HCT116 (cell line): ENCODE data around the gene SH3BGRL3. TPM values are rescaled to one million over a fixed set of nuclear protein-coding genes. Genes with fewer than 3 reads are reported as not detected.
"Not testable (repeated sequence)": the region's sequence is repeated elsewhere in the genome, so short reads cannot be mapped to it uniquely, and the experiment has no call there.

Source experiments
- ATAC-seq: fragments of 200-7000 bp; cut with Tn5 transposase; 2 replicates; pipeline ENCODE4 v1.9.1; 2020; ENCODE audit warnings: mild to moderate bottlenecking, moderate library complexity
- BruUV-seq: library from RNA; stranded (reverse); fragments of 400-500 nt; replicated peaks from 2 replicates; lab custom pipeline; 2021; lab: Mats Ljungman, UMichigan
- CTCF ChIA-PET: fragments of 300-600 bp; sonication (Branson Sonifier 250); formaldehyde crosslinking; loops from one replicate; lab custom pipeline; 2021; ENCODE audit warnings: antibody characterized with exemption; lab: Charles Lee
- POLR2A ChIA-PET: fragments of 300-600, 350-600 bp; sonication (Branson Sonifier 250); formaldehyde crosslinking; loops from one replicate; lab custom pipeline; 2021; ENCODE audit warnings: antibody characterized with exemption; lab: Charles Lee
- RAD21 ChIA-PET, 2 experiments: fragments of 300-600 bp; sonication (Branson Sonifier 250); formaldehyde crosslinking; loops; one replicate each; lab custom pipeline; 2023; ENCODE audit warnings: low total read pairs in 2 of 2; ENCODE audit not compliant: uncharacterized antibody in 2 of 2, unreplicated experiment in 2 of 2, low non-redundant PET in 1 of 2; lab: Charles Lee
- DNase-seq: peaks from one replicate; pipeline ENCODE4 v3.0.0-alpha.2; 2010; ENCODE audit warnings: low read depth, low spot score
- H2AFZ ChIP-seq: fragments of 200-600 bp; shearing (Covaris generic), sonication (generic); 2 replicates; pipeline ENCODE4 v1.6.1; 2017; ENCODE audit warnings: low read depth, mixed run types, mixed read lengths, antibody characterized with exemption, low read length; ENCODE audit not compliant: poor library complexity, severe bottlenecking
- H3K27ac ChIP-seq: 2 replicates; pipeline ENCODE4 v1.5.1; 2012; ENCODE audit warnings: low read depth, low read length
- H3K27me3 ChIP-seq: fragments of 200-600 bp; sonication (generic); 2 replicates; pipeline ENCODE4 v1.6.1; 2016; ENCODE audit warnings: mixed run types, low read length, mixed read lengths; ENCODE audit not compliant: insufficient read depth
- H3K36me3 ChIP-seq, 2 experiments: fragments of 200-500 bp in 1 of 2; fragments of 200-600 bp in 1 of 2; sonication (Bioruptor generic) in 1 of 2; sonication (generic) in 1 of 2; 2 replicates each; pipeline versions ENCODE4 v1.5.1 to v1.6.1; 2014 to 2016; ENCODE audit warnings: low read length in 2 of 2, inconsistent platforms in 1 of 2, mixed read lengths in 1 of 2, mixed run types in 1 of 2; ENCODE audit not compliant: insufficient read depth in 2 of 2, control insufficient read depth in 1 of 2
- H3K4me1 ChIP-seq, 2 experiments: fragments of 200-600 bp in 1 of 2; sonication (generic) in 1 of 2; 2 replicates each; pipeline versions ENCODE4 v1.5.1 to v1.6.1; 2012 to 2017; ENCODE audit warnings: low read length in 2 of 2, inconsistent platforms in 1 of 2, mild to moderate bottlenecking in 1 of 2, mixed read lengths in 1 of 2, mixed run types in 1 of 2, moderate library complexity in 1 of 2; ENCODE audit not compliant: insufficient read depth in 2 of 2, control insufficient read depth in 1 of 2
- H3K4me2 ChIP-seq: fragments of 200-600 bp; sonication (generic); 2 replicates; pipeline ENCODE4 v1.6.1; 2017; ENCODE audit warnings: mixed run types, low read length, mixed read lengths
- H3K4me3 ChIP-seq, 2 experiments: fragments of 200-600 bp in 1 of 2; sonication (generic) in 1 of 2; replicated peaks in 1 of 2; 2 replicates each; pipeline ENCODE4 v1.5.1; 2011 to 2016; ENCODE audit warnings: low read length in 2 of 2, control low read depth in 1 of 2, low read depth in 1 of 2, mild to moderate bottlenecking in 1 of 2, mixed read lengths in 1 of 2, mixed run types in 1 of 2
- H3K79me2 ChIP-seq: fragments of 200-600 bp; sonication (generic); 2 replicates; pipeline ENCODE4 v1.6.1; 2017; ENCODE audit warnings: mild to moderate bottlenecking, mixed run types, low read length, moderate library complexity, mixed read lengths; ENCODE audit not compliant: insufficient read depth
- H3K9ac ChIP-seq: fragments of 200-600 bp; sonication (generic); 2 replicates; pipeline ENCODE4 v1.6.1; 2016; ENCODE audit warnings: low read length, mixed read lengths
- H3K9me2 ChIP-seq: fragments of 200-600 bp; sonication (generic), shearing (Covaris generic); 2 replicates; pipeline ENCODE4 v1.6.1; 2017; ENCODE audit warnings: mixed run types, mild to moderate bottlenecking, moderate library complexity; ENCODE audit not compliant: insufficient read depth
- H3K9me3 ChIP-seq, 2 experiments: fragments of 200-500 bp in 1 of 2; fragments of 200-600 bp in 1 of 2; sonication (Bioruptor generic) in 1 of 2; sonication (generic) in 1 of 2; 2 replicates each; pipeline ENCODE4 v1.6.1; 2014 to 2017; ENCODE audit warnings: low read length in 2 of 2, mixed read lengths in 2 of 2, inconsistent platforms in 1 of 2, low read depth in 1 of 2, mild to moderate bottlenecking in 1 of 2, mixed run types in 1 of 2, moderate library complexity in 1 of 2; ENCODE audit not compliant: control insufficient read depth in 1 of 2, insufficient read depth in 1 of 2
- H4K20me1 ChIP-seq: fragments of 200-600 bp; sonication (generic), shearing (Covaris generic); 2 replicates; pipeline ENCODE4 v1.6.1; 2017; ENCODE audit warnings: mixed run types, mild to moderate bottlenecking, moderate library complexity; ENCODE audit not compliant: insufficient read depth
- ATF3 ChIP-seq: IDR thresholded peaks from 2 replicates; pipeline ENCODE4 v1.6.1; 2012
- CEBPB ChIP-seq: IDR thresholded peaks from 2 replicates; pipeline ENCODE4 v1.6.1; 2012; ENCODE audit warnings: low read depth
- FOSL1 ChIP-seq: IDR thresholded peaks from 2 replicates; pipeline ENCODE4 v1.6.1; 2012; ENCODE audit warnings: low read depth
- JUND ChIP-seq: IDR thresholded peaks from 2 replicates; pipeline ENCODE4 v1.6.1; 2012
- RAD21 ChIP-seq: IDR thresholded peaks from 2 replicates; pipeline ENCODE4 v1.6.1; 2012; ENCODE audit warnings: low read depth, mild to moderate bottlenecking
- REST ChIP-seq: IDR thresholded peaks from 2 replicates; pipeline ENCODE4 v1.6.1; 2012; ENCODE audit warnings: low read depth
- SRF ChIP-seq: IDR thresholded peaks from 2 replicates; pipeline ENCODE4 v1.6.1; 2012; ENCODE audit warnings: low read depth
- intact Hi-C: fragments of 100-400 bp; cut with micrococcal nuclease; formaldehyde crosslinking; loops from 2 replicates; pipeline ENCODE4 v1.10.0; 2022
- total RNA-seq: library from RNA; stranded (reverse); gene quantifications from one replicate; pipeline ENCODE4 v1.2.1, GENCODE V29; 2021; ENCODE audit not compliant: unreplicated experiment

Gene SH3BGRL3
- total RNA-seq, 1 experiment from 2014 or later, result 112 TPM

GRCh38 chr1:26291433-26291832 is 11.5 kb downstream of the SH3BGRL3 start:
- Histone ChIP-seq H3K4me1 (peaks cover 0 to 6% of the 10 kb centered on the region in 2 experiments; a peak in 2 of 4 replicates), H3K9me2 (no peaks in the 10 kb centered on the region), H4K20me1 (no peaks in the 10 kb centered on the region), H3K4me2 (no peak overlapping the region), H2AFZ (no peak overlapping the region), H3K4me3 (no peak overlapping the region), H3K27me3 (no peaks in the 10 kb centered on the region), H3K79me2 (no peaks in the 10 kb centered on the region), H3K9ac (no peak overlapping the region), H3K36me3 (0 out of 4 replicates have a peak, but pooled peaks cover 0 to 3% of the 10 kb centered on the region in 2 experiments), H3K9me3 (no peaks in the 10 kb centered on the region), H3K27ac (no peak overlapping the region)
- ChIA-PET POLR2A (no interaction called here), CTCF (interaction anchor here (1.5 kb wide), 1 partner anchor 16 kb away, joined by 3 read pairs; no protein-coding TSS in a partner anchor), RAD21 (no interaction called here)
- intact Hi-C loops, result no loop called here
- no TSS peak for BruUV-seq
- TF ChIP-seq FOSL1 (no peak), JUND (no peak)
- ATAC-seq (no peak), DNase-seq (no peak)

- Histone ChIP-seq H3K4me2 (no peak overlapping the region), H4K20me1 (no peaks in the 10 kb centered on the region), H3K9me3 (no peaks in the 10 kb centered on the region), H3K4me3 (no peak overlapping the region), H3K9ac (no peak overlapping the region), H3K27me3 (no peaks in the 10 kb centered on the region), H3K27ac (no peak overlapping the region), H3K4me1 (peaks cover 0 to 2% of the 10 kb centered on the region in 2 experiments; a peak in 1 of 4 replicates), H3K9me2 (no peaks in the 10 kb centered on the region), H3K79me2 (no peaks in the 10 kb centered on the region), H3K36me3 (0 out of 4 replicates have a peak, but pooled peaks cover 0 to 3% of the 10 kb centered on the region in 2 experiments), H2AFZ (no peak overlapping the region)
- POLR2A ChIA-PET, result no interaction called here
- intact Hi-C loops, result no loop called here
- DNase-seq, result no peak
- TF ChIP-seq ATF3 (no peak), RAD21 (no peak), SRF (no peak), FOSL1 (no peak), CEBPB (no peak), REST (no peak), JUND (no peak)
- CTCF ChIA-PET, result interaction anchor here (0.9 to 1.5 kb wide), 2 partner anchors 16 to 125 kb away, joined by 3 read pairs; no protein-coding TSS in a partner anchor
- RAD21 ChIA-PET, result no interaction called here
- BruUV-seq, result no TSS peak
- no peak for ATAC-seq
These were observed 12.1 kb downstream of the SH3BGRL3 start for GRCh38 chr1:26291939-26292338.

- H3K9me3 ChIP-seq, H3K9me2 ChIP-seq, H3K4me1 ChIP-seq, H2AFZ ChIP-seq, H4K20me1 ChIP-seq, H3K9ac ChIP-seq, DNase-seq, H3K4me3 ChIP-seq, H3K36me3 ChIP-seq, intact Hi-C loops, H3K27ac ChIP-seq, H3K27me3 ChIP-seq, ATAC-seq, RAD21 ChIA-PET, POLR2A ChIA-PET, H3K79me2 ChIP-seq, BruUV-seq, H3K4me2 ChIP-seq: not testable (repeated sequence)
- CTCF ChIA-PET, result interaction anchor here (0.9 to 2.5 kb wide), 3 partner anchors 7 to 124 kb away, joined by 3 to 12 read pairs (median 3); no protein-coding TSS in a partner anchor
These were observed 12.8 kb downstream of the SH3BGRL3 start for GRCh38 chr1:26292735-26293134.
